ENCODE results near the gene KLHL4.
"Not testable (repeated sequence)": the region's sequence is repeated elsewhere in the genome, so short reads cannot be mapped to it uniquely, and the experiment has no call there.

The KLHL4 gene, protein sequence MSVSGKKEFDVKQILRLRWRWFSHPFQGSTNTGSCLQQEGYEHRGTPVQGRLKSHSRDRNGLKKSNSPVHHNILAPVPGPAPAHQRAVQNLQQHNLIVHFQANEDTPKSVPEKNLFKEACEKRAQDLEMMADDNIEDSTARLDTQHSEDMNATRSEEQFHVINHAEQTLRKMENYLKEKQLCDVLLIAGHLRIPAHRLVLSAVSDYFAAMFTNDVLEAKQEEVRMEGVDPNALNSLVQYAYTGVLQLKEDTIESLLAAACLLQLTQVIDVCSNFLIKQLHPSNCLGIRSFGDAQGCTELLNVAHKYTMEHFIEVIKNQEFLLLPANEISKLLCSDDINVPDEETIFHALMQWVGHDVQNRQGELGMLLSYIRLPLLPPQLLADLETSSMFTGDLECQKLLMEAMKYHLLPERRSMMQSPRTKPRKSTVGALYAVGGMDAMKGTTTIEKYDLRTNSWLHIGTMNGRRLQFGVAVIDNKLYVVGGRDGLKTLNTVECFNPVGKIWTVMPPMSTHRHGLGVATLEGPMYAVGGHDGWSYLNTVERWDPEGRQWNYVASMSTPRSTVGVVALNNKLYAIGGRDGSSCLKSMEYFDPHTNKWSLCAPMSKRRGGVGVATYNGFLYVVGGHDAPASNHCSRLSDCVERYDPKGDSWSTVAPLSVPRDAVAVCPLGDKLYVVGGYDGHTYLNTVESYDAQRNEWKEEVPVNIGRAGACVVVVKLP

DNA sequence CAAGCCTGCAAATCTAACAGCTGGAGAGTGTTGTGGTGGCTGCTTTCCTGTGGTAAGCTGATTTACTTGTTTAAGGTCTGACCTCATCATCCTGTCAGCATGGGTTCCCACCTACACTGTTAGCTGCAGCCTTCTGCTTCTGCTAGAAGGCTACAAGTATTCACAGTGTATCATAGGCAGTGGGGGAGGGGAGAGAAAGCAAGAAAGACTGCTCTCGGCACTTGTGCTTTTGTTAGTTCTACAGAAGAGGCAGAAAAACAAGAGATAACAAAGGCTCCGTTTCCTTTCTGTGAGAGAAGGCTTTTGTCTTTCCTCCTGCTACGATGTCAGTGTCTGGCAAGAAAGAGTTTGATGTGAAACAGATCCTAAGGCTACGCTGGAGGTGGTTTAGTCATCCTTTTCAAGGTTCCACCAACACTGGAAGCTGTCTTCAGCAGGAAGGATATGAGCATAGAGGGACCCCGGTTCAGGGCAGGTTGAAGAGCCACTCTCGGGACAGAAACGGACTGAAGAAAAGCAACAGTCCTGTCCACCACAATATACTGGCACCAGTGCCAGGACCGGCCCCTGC is at the start of gene KLHL4:
KLHL4 (plus strand) TSS at position 232 of the 571 bp plus-strand sequence; CDS start at position 324, 92 bp downstream.
- Mint-ChIP-seq H3K9me3 (no peaks in the 10 kb centered on the region), H3K27me3 (no peaks in the 10 kb centered on the region), H3K36me3 (ENCODE audit: low read depth) (no peaks in the 10 kb centered on the region), H3K27ac (no peak within 1 kb of the TSS), H3K4me1 (ENCODE audit: low read depth) (no peaks in the 10 kb centered on the region), H3K4me3 (no peak within 1 kb of the TSS)
- intact Hi-C loops (cut with micrococcal nuclease) = no loop called here

DNA sequence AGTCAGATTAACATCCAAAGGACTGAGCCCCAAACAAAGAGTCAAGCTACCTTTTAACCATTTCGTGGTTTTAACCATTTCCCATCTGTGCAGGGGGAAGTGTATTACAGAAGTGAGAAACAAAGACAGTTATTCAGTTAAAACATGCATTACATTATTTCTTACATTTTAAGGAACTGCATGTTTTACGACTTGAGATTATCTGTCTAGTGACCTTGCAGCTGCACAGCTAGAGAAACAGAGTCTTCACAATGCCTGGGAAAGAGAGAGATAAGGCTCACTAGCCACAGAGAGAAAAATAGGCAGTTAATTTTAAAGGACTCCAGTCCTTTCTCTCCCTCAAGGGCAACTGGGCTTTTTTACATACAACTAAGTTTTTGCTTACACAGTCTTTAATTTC is 48.7 kb upstream of the KLHL4 start:
- Mint-ChIP-seq H3K4me1 (ENCODE audit: low read depth) (no peaks in the 10 kb centered on the region), H3K4me3 (no peak overlapping the region), H3K27me3 (no peaks in the 10 kb centered on the region), H3K9me3 (peaks cover 7% of the 10 kb centered on the region), H3K36me3 (ENCODE audit: low read depth) (no peaks in the 10 kb centered on the region), H3K27ac (no peak overlapping the region)
- intact Hi-C loops (cut with micrococcal nuclease) = no loop called here

DNA sequence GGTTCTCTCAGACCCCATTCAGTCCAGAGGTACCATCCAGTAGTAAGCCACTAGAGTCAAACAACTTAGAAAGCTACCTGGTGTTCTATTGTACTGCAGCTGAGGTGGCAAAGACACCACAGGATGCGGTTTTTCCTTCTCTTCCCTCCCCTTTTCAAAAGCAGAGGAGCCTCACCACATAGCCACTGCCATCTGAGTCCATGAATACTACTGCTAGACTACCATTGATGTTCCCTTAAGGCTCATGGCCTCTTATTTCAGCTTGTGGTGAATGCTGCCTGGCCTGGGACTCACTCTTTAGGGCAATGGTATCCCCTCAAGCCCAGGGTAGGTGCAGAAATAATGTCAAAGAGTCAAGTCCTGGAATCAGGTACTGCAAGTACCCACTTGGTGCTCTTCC is 41.8 kb upstream of the KLHL4 start:
- intact Hi-C loops (cut with micrococcal nuclease) = no loop called here
- Mint-ChIP-seq H3K36me3 (ENCODE audit: low read depth) (no peaks in the 10 kb centered on the region), H3K9me3 (peaks cover 6% of the 10 kb centered on the region), H3K4me1 (ENCODE audit: low read depth) (no peaks in the 10 kb centered on the region), H3K27me3 (no peaks in the 10 kb centered on the region), H3K4me3 (no peak overlapping the region), H3K27ac (no peak overlapping the region)

DNA sequence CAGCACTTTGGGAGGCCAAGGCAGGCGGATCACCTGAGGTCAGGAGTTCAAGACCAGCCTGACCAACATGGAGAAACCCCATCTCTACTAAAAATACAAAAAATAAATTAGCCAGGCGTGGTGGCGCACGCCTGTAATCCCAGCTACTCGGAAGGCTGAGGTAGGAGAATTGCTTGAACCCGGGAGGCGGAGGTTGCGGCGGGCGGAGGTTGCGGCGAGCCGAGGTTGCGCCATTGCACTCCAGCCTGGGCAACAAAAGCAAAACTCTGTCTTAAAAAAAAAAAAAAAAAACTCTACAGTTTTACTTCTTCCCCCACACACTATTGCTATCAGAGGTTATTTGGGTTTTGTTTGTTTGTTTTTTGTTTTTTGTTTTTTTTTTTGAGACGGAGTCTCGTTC is 38.9 kb upstream of the KLHL4 start:
- H3K4me3 Mint-ChIP-seq; H3K36me3 Mint-ChIP-seq (ENCODE audit: low read depth); H3K9me3 Mint-ChIP-seq; H3K27ac Mint-ChIP-seq; H3K4me1 Mint-ChIP-seq (ENCODE audit: low read depth); intact Hi-C loops (cut with micrococcal nuclease); H3K27me3 Mint-ChIP-seq: not testable (repeated sequence)

DNA sequence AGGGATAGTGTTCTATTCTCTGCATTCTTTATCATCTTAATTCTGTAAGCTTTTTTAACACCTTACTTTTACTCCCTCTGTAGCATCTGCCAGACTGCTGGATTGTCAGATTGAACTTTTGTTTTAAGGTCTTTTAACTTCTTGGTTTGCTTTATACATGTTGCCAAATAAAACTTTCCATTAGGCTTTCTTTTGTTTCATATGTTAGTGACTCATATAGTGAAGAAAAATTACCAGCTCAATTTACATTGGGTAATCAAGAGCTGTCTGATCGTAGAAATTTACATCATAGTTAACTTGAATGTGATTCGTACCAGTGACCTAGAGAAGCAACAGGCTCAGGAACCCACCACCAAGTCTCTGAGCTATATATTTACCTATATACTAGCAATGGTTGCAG is 28.5 kb upstream of the KLHL4 start:
- Mint-ChIP-seq H3K27me3 (no peaks in the 10 kb centered on the region), H3K9me3 (no peaks in the 10 kb centered on the region), H3K4me3 (no peak overlapping the region), H3K27ac (no peak overlapping the region), H3K4me1 (ENCODE audit: low read depth) (no peaks in the 10 kb centered on the region), H3K36me3 (ENCODE audit: low read depth) (no peaks in the 10 kb centered on the region)
- intact Hi-C loops (cut with micrococcal nuclease) = no loop called here

DNA sequence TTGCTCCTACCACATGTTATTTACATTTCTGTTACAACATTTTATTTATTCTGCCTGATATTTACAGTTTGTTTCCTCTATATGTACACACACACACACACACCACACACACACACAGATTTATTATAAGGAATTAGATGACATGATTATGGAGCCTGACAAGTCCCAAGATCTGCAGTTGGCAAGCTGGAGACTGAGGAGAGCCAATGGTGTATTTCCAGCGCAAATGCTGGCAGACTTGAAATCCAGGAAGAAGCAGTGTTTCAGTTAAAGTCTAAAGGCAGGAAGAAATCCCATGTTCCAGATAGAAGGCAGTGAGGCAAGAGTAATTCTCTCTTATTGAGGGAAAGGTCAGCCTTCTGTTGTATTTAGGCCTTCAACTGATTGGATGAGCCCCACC is 1.8 kb upstream of the KLHL4 start:
- no peaks in the 10 kb centered on the region for H3K9me3 Mint-ChIP-seq
- H3K4me1 Mint-ChIP-seq (ENCODE audit: low read depth) = no peaks in the 10 kb centered on the region
- H3K27ac Mint-ChIP-seq = no peak overlapping the region
- H3K27me3 Mint-ChIP-seq = no peaks in the 10 kb centered on the region
- intact Hi-C loops (cut with micrococcal nuclease) = no loop called here
- H3K4me3 Mint-ChIP-seq = no peak overlapping the region
- H3K36me3 Mint-ChIP-seq (ENCODE audit: low read depth) = no peaks in the 10 kb centered on the region

DNA sequence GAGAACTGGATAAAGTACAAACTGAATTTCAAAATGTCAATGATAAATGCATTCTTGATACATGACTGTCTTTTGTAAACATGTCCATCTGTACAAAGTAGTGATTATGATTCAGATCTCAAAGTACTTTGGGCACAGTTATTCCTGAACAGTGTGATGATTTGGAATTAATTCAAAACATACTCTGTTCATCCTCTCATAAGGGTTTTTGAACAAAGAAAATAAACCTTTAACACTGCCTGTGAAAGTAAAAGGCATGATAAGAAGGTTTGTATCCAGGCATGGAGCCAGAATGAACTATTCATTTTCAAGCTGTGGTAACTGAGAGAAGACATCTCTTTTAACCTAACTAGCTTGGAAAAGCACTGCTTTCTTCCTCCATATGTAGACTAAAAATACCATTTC is 883 bp upstream of the KLHL4 start:
- Mint-ChIP-seq H3K4me3 (no peak overlapping the region), H3K27ac (no peak overlapping the region), H3K36me3 (ENCODE audit: low read depth) (no peaks in the 10 kb centered on the region), H3K27me3 (no peaks in the 10 kb centered on the region), H3K4me1 (ENCODE audit: low read depth) (no peaks in the 10 kb centered on the region), H3K9me3 (no peaks in the 10 kb centered on the region)
- intact Hi-C loops (cut with micrococcal nuclease) = no loop called here

DNA sequence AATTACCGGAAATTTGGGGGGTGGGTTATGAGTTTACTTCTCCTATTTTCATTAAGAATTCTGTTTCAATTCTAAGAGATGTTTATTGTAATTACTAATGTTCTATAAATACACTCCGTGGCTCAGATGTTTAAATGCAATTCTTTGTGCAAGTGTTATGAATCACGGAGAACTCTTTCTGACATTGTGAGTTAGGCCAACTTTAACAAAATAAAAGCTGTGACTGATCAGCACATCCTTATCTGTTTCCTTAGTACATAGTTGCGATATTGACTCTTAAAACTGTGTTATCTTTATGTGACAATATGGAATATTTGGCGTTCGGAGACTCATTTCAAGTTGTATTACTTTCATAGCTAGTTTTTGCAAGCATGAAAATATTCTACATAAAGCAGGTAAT is 902 bp downstream of the KLHL4 start:
- H3K27me3 Mint-ChIP-seq = no peaks in the 10 kb centered on the region
- H3K27ac Mint-ChIP-seq = no peak overlapping the region
- intact Hi-C loops (cut with micrococcal nuclease) = no loop called here
- no peaks in the 10 kb centered on the region for H3K9me3 Mint-ChIP-seq
- H3K36me3 Mint-ChIP-seq (ENCODE audit: low read depth) = no peaks in the 10 kb centered on the region
- H3K4me3 Mint-ChIP-seq = no peak overlapping the region
- no peaks in the 10 kb centered on the region for H3K4me1 Mint-ChIP-seq (ENCODE audit: low read depth)

DNA sequence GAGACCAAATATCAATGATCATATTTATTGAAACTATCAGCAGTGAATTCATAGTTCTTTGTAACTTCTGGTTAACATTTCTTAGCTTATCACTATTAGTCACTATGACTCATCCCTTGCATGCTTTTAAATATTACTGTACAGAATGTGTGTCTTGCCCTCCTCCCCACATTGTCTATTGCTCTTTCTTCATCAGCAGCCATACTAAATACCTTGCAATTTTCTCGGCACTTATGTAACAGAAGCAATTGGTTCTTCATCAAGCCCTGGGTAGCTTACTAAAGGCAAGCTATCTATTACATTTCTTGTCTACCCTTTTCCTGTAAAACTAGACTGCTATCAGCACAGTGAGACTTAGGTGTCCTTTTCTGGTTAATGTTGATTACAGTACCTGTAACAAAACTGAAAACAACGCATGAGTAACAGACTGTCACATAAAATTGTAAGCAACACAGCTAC is 8.2 kb downstream of the KLHL4 start:
- no peaks in the 10 kb centered on the region for H3K27me3 Mint-ChIP-seq
- no peaks in the 10 kb centered on the region for H3K4me1 Mint-ChIP-seq (ENCODE audit: low read depth)
- H3K27ac Mint-ChIP-seq = no peak overlapping the region
- intact Hi-C loops (cut with micrococcal nuclease) = no loop called here
- H3K4me3 Mint-ChIP-seq = no peak overlapping the region
- no peaks in the 10 kb centered on the region for H3K9me3 Mint-ChIP-seq
- H3K36me3 Mint-ChIP-seq (ENCODE audit: low read depth) = no peaks in the 10 kb centered on the region

DNA sequence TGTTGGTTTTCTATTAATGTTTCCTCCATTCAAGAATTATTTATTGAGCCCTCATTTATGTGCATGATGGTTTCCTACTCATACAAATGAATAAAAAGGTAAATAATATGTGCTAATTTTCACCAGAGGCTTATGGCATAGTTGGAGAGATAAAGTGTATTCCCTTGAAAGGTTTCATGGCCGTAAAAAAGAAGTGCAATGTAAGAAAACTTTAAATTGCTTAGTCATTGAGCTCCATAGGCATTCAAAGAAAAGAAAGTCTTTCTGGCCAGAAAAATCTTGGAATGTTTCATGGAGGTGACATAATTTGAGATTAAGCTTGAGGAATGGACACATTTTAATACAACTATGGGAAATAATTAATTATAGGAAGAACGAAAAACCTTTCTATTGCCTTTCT is 8.7 kb downstream of the KLHL4 start:
- H3K27me3 Mint-ChIP-seq = no peaks in the 10 kb centered on the region
- H3K36me3 Mint-ChIP-seq (ENCODE audit: low read depth) = no peaks in the 10 kb centered on the region
- no peaks in the 10 kb centered on the region for H3K9me3 Mint-ChIP-seq
- H3K27ac Mint-ChIP-seq = no peak overlapping the region
- intact Hi-C loops (cut with micrococcal nuclease) = no loop called here
- H3K4me3 Mint-ChIP-seq = no peak overlapping the region
- H3K4me1 Mint-ChIP-seq (ENCODE audit: low read depth) = no peaks in the 10 kb centered on the region

DNA sequence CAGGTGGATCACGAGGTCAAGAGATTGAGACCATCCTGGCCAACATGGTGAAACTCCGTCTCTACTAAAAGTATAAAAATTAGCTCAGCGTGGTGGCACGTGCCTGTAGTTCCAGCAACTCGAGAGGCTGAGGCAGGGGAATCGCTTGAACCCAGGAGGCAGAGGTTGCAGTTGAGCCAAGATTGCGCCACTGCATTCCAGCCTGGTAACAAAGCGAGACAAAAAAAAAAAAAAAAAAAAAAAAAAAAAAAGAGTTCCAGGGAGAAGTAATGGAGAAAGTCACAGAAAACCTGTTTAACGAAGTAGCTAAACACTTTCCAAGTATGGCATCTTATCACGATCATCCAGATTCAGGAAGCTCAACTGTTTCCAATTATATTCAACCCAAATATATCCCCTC is 10.9 kb downstream of the KLHL4 start:
- H3K4me3 Mint-ChIP-seq = no peak overlapping the region
- H3K4me1 Mint-ChIP-seq (ENCODE audit: low read depth) = no peaks in the 10 kb centered on the region
- no peaks in the 10 kb centered on the region for H3K9me3 Mint-ChIP-seq
- no peaks in the 10 kb centered on the region for H3K27me3 Mint-ChIP-seq
- H3K36me3 Mint-ChIP-seq (ENCODE audit: low read depth) = no peaks in the 10 kb centered on the region
- intact Hi-C loops (cut with micrococcal nuclease) = no loop called here
- no peak overlapping the region for H3K27ac Mint-ChIP-seq

DNA sequence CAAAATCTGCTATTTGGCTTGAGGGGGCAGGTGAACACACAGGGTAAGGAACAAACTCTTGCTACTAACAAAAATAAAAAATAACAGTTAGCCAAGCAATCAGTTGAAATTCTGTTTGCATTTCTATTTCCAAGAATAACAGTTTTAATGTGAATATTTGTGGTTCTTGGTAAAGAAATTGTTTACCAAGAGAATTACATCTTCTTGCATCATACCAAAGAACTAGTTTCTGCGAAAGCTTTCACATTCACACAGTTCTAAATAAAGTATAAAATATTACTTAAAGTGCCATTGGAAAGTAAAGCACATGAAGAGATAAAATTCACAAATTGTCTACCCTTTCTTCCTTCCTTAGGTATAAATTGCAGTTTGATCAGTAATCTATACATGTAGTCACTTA is 54.4 kb downstream of the KLHL4 start:
- Mint-ChIP-seq H3K36me3 (ENCODE audit: low read depth) (no peaks in the 10 kb centered on the region), H3K9me3 (no peaks in the 10 kb centered on the region), H3K4me3 (no peak overlapping the region), H3K4me1 (ENCODE audit: low read depth) (no peaks in the 10 kb centered on the region), H3K27ac (no peak overlapping the region), H3K27me3 (no peaks in the 10 kb centered on the region)
- intact Hi-C loops (cut with micrococcal nuclease) = no loop called here

DNA sequence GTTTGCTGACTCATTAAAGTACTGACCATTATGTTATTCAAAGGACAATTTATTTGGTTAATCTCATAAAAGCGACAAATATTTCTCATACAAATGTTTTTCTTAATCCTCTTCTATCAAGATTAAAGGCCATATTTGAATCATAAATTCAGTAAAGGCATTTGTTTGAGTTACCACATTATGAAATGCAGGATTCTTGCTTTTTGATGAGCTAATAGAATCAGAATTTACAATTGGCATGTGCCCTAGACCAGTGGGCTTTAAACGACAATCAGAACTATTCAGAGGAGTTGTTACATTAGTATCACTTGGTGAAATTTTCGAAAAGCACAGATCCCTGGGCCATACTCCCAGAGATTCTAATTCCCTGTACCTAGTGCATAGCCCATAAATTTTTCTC is 55.3 kb downstream of the KLHL4 start:
- Mint-ChIP-seq H3K9me3 (no peaks in the 10 kb centered on the region), H3K27ac (no peak overlapping the region), H3K4me1 (ENCODE audit: low read depth) (no peaks in the 10 kb centered on the region), H3K27me3 (no peaks in the 10 kb centered on the region), H3K36me3 (ENCODE audit: low read depth) (no peaks in the 10 kb centered on the region), H3K4me3 (no peak overlapping the region)
- intact Hi-C loops (cut with micrococcal nuclease) = no loop called here

DNA sequence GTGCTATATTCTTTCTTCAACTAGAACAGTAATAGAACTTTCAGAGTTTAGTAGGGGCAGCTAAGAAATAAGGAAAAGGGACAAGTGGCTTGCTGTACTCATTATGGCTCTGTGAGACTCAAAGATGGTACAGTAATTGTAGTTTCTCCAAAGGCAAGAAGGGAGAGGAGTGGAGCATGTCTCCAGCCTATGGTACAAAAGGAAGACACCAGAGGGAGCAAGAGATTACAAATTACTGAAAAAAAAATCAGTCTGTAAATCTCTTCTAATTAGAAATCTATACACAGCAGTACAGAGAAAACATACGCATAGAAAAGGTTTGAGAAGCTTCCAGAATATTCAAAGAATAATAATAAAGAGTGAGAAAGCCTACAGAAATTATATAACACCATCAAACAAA is 61.4 kb downstream of the KLHL4 start:
- H3K4me3 Mint-ChIP-seq = no peak overlapping the region
- H3K27me3 Mint-ChIP-seq = no peaks in the 10 kb centered on the region
- intact Hi-C loops (cut with micrococcal nuclease) = no loop called here
- H3K36me3 Mint-ChIP-seq (ENCODE audit: low read depth) = no peaks in the 10 kb centered on the region
- no peaks in the 10 kb centered on the region for H3K9me3 Mint-ChIP-seq
- no peak overlapping the region for H3K27ac Mint-ChIP-seq
- H3K4me1 Mint-ChIP-seq (ENCODE audit: low read depth) = no peaks in the 10 kb centered on the region

All from dendritic cell treated with granulocyte-macrophage colony-stimulating factor and Interleukin-4, amounts not matched to agents 40 ng/mL and 50 ng/mL, for 4 days (primary cell).